Stimulated activated CD4-positive, alpha-beta T cell treated with anti-CD3 and anti-CD28 coated beads, Interleukin-2, amount 100 ng/mL, for 24 hours (primary cell): Measurements from ENCODE around the gene WNT11.
"Not testable (repeated sequence)": the region's sequence is repeated elsewhere in the genome, so short reads cannot be mapped to it uniquely, and the experiment has no call there.

Experiments
- DNase-seq, 2 donors: peaks; one replicate each; pipeline ENCODE4 v3.0.0-alpha.2; 2020

The WNT11 gene

DNA sequence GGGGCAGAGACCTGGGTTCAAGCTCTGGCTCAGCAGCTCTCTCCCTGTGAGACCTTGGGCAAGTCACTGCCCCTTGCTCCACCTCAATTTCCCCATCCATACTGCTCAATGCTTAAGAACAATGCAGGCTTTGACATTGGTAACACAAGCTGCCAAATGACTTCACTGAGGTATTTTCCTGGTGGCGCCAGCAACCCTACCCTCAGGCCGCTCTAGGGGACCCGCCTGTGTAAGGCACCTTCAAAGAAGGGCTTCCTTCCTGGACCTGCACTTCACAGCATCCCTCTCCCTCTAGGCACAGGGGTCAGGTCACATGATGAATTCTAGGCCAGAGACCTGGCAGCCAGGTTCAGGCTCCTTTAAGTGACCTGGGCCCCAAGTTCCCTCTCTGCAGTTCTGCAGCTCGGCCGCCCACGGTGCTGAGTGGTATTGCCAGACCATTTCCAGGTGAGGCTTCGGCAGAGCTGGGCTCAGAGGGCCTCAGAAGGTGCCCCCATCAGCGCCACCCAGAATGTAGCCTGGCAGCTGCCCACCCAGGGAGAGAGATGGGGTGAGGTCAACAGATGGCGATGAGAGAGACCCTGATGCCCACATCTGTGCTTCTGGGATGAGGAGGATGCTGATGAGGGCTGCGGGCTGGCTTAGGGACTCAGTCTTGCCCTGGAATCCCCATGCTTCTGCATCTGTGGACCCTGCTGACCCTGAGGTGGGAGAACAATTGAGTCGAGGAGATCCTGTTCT lies 4.5 kb downstream of the WNT11 start:
- DNase-seq, result no peak

GRCh38 chr11:76201056-76201455 lies 5.2 kb downstream of the WNT11 start:
- no peak for DNase-seq

GRCh38 chr11:76200006-76200940 lies 6.0 kb downstream of the WNT11 start:
- DNase-seq, result no peak

DNA sequence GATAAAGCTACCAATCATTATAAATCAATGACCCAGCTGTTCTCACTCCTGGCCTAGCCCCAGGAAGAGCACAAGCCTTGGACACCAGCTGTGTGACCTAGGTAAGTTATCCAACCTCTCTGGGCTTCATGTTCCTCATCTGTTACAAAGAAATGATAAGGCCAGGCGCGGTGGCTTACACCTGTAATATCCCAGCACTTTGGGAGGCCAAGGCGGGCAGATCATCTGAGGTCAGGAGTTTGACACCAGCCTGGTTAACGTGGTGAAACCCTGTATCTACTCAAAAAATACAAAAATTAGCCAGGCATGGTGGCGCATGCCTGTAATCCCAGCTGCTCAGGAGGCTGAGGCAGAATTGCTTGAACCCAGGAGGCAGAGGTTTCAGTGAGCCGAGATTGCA lies 7.6 kb downstream of the WNT11 start:
- not testable (repeated sequence) for DNase-seq

DNA sequence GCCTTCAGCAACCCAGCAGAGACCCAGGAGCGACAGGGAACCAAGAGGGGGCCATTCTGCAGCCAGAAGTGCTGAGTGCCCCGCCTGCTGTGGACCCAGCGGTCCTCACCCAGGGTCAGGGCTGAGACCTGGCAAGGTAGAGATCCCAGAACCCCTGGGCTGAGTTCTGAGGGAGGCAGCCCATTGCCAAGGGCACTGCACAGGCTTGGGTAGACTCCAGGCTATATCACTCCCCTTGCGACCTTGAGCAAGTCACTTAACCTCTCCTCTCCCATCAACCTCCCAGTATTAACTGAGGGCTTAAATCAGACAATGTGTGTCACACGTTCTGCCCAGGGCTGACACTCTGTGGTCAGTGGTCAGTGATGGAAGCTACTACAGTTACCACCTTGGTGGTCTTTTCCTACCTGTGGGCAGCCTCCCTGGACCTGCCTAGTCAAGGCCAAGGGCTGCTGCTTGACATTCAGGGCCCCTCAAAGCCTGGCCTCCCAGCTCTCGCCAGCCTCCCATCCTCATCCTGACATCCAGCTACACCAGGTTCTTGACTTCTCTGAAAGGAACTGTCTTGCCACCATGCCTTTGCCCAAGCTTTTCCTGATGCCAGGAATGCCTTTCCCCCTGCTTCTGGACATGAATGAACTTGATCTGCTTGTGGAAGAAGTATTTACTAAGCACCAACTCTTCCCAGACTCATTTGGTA lies 8.2 kb downstream of the WNT11 start:
- no peak for DNase-seq

GRCh38 chr11:76197332-76197731 lies 9.0 kb downstream of the WNT11 start:
- DNase-seq, result no peak

GRCh38 chr11:76196849-76197248 lies 9.5 kb downstream of the WNT11 start:
- no peak for DNase-seq

GRCh38 chr11:76194872-76195668 lies 11.2 kb downstream of the WNT11 start:
- DNase-seq, result no peak

DNA sequence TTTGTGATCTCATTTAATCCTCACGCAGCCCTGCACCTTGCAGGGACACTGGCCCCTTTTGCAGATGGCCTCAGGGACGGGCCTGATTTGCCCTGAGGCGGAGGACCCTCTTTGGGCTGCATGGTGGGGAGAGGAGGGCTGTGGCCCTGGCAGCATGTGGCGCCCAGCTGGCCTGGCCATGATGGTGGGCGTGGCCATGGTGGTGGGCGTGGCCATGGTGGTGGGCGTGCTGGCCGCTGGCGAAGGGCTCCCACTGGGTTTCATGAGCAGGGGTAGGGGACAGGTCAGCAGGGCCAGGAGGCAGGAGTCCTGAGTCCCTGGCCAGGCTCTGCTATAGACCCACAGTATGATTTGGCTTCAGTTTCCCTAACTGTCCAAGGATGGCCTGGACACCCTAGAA lies 13.1 kb downstream of the WNT11 start:
- DNase-seq, result no peak

DNA sequence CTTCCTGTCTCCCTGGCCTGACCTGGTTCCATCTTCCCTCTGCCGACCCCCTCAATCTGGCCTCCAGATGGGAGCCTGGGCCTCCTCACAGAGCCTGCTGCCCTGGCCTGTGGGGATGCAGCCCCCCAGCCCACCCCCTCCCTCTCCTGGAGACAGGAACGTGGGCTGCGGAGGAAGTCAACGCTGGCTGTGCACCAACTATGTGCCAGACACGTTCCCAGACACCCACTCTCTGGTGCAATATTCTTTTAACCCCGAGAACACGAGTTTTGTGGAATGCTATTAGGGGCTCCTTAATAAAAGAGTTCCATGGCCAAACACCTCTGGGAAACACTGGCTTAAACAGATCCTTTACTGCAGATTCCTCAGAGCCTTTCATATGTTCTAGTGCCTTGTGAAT lies 15.9 kb downstream of the WNT11 start:
- DNase-seq, result no peak

- no peak for DNase-seq
These were observed 16.6 kb downstream of the WNT11 start for GRCh38 chr11:76189682-76190081.

DNA sequence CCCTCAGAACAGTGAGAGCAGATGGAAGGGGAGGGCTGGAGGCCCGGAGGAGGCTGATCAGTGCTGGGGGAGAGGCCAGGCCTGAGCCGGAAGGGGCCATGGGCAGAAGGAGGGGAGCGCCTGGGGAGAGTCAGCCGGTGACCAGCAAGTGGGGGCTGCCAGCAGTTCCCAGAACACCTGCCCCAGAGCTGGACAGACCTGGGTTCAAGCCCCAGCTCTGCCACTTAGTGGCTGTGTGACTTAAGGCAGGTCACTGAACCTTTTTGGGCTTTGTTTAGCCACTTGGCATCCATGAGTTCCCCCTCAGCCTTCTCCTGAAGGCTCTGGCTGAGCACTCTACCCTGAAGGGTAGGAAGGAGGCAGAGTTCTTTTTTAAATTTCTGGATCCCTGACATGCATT lies 17.4 kb downstream of the WNT11 start:
- DNase-seq, result no peak

DNA sequence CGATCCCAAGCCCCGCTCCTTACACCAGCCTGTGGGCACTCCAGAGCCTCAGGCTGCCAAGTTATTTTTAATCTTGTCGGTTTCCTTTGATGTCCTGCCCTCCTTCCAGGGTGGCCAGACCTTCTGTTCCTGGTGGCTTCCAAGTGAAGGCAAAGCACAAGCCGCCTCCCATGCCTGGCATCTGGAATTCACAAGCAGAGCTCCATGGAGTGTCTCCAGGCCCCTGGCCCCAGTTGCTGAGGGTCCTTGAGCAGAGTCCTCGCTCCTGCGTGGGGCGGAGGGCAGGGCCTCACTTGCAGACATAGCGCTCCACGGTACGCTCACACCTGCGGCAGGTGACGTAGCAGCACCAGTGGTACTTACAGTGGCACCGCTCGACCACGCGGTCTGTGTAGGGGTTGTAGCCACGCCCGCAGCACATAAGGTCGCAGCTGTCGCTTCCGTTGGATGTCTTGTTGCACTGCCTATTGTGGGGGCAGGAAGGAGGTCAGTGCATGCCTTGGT lies 19.5 kb downstream of the WNT11 start:
- no peak for DNase-seq

- no peak for DNase-seq
These were observed 20.3 kb downstream of the WNT11 start for GRCh38 chr11:76185931-76186401.

- no peak for DNase-seq
These were observed 20.8 kb downstream of the WNT11 start for GRCh38 chr11:76185511-76185910.

DNA sequence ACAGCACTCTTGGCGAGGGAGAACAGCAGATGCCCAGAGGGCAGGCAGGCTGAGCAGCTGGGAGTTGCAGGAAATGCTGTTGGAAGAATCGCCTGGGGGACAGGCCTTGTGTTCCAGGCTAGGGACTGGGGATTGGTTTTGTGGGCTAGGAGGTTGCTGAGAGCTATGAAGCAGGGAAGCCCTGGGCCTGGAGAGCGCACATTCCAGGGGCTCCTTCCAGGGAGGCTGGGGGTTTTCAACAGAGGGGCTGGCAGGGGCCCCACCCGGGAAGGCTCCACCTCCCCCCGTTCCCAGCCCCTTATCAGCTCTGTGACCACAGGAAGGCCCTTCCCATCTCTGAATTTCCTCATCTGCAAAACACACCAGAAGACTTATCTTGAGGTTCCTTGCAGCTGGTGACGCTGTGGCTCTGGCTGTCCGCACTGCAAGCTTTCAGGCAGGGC lies 21.7 kb downstream of the WNT11 start:
- no peak for DNase-seq

DNA sequence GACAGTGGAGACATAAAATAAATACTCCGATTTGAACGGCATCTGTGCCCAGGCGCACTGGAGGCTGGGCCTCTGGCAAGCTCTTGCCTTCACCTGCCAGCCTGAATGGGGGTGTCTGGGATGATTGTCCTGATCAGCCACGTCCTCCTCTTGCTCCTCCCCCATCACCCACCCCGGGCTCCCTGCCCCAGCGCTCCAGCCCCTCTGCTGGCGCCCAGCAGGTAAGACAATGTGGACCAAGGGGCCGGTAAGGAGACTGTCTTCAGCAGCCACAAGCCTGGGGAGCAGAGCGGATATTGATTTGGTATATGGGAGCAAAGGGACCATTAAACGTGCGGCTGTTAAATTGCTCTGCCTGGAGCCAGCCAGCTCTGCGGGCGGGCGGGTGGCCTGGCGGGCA lies 24.9 kb downstream of the WNT11 start:
- no peak for DNase-seq

DNA sequence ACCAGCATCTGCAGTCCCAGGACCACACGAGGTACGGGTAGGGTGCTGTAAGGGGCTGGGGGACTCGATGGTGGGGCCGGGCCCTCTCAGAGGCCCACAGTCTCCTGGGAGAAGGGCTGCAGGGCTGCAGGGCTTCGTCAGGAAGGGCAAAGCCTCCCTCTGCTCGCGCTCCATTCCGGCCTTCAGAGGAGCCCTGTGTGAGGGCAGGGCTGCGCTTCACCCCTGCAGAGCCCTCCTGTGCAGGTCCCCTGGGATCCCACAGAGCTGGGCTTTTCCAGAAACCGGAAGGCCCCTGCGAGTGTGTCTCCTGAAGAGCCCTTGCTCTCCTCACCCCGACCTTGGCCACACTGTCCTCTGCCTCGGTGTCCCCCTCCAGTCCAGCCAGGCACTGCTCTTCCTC lies 27.2 kb downstream of the WNT11 start:
- DNase-seq, result no peak

GRCh38 chr11:76177250-76177686 lies 29.0 kb downstream of the WNT11 start:
- DNase-seq, result no peak

DNA sequence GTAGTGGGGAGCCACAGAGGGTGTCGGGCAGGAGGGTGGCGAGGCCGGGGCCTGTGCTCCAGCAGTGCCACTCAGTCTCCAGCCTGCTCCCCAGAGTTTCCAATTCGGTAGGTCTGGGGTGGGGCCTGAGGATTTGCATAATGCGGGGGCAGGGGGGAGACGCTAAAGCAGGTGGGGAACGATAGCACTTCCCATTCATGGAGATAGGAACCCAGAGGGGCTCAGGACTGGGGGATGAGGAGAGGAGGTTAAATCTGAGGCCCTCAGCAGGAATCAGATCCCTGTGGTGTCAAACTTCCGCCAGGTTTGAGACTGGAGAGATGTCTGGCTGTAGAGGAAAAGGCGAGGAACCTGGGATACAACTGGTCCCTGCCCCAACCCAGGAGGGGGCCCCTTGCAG lies 29.8 kb downstream of the WNT11 start:
- no peak for DNase-seq

DNA sequence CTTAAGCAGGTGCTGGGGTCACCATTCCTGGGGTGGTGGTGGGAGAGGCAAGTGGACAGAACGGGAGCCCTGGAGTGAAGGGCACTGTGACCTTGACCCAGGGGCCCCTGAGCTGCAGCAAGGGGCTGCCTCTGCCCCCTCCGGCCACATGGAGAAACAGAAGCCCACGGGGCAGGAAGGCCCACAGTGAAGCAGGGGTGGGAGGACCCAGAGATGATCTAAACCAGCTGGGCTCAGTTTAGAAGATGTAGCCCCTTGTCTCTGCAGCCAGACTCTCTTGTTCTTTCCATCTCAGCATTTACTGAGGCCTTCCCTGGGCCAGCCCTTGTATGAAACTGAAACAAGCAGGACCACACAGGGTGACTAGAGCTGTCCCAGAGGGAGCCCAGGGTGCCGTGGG lies 30.5 kb downstream of the WNT11 start:
- no peak for DNase-seq

DNA sequence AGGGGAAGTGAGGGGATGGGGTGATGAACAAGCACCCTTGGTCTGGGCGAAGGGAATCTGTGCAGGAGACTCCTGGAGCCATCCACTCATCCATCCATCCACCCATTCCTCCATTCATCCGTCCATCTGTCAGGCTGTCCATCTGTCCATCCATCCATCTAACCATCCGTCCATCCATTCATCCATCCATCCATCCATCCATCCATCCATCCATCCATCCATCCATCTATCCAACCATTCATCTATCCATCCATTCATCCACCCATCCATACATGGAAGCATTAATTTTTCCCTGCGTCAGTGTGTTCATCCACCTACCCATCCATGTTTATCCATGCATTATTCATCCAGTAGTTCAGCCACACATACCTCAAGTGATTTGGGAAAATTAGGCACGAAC lies 32.0 kb downstream of the WNT11 start:
- no peak for DNase-seq
